NB4 (cell line): ENCODE data around the gene ADAMTS7.
"Not testable (repeated sequence)": the region's sequence is repeated elsewhere in the genome, so short reads cannot be mapped to it uniquely, and the experiment has no call there.

Source experiments
- MYC ChIP-seq: IDR thresholded peaks from 2 replicates; pipeline ENCODE4 v1.6.1; 2011; ENCODE audit warnings: low read depth, low read length
- POLR2A ChIP-seq: IDR thresholded peaks from 2 replicates; pipeline ENCODE4 v1.6.1; 2011; ENCODE audit warnings: mild to moderate bottlenecking; ENCODE audit not compliant: insufficient read length; ENCODE audit errors: extremely low read depth
- TF ChIP-seq, protein P1 (sequence below): IDR thresholded peaks from one replicate; pipeline ENCODE4 v1.5.1; 2012; ENCODE audit warnings: low read depth, low read length

DNA sequence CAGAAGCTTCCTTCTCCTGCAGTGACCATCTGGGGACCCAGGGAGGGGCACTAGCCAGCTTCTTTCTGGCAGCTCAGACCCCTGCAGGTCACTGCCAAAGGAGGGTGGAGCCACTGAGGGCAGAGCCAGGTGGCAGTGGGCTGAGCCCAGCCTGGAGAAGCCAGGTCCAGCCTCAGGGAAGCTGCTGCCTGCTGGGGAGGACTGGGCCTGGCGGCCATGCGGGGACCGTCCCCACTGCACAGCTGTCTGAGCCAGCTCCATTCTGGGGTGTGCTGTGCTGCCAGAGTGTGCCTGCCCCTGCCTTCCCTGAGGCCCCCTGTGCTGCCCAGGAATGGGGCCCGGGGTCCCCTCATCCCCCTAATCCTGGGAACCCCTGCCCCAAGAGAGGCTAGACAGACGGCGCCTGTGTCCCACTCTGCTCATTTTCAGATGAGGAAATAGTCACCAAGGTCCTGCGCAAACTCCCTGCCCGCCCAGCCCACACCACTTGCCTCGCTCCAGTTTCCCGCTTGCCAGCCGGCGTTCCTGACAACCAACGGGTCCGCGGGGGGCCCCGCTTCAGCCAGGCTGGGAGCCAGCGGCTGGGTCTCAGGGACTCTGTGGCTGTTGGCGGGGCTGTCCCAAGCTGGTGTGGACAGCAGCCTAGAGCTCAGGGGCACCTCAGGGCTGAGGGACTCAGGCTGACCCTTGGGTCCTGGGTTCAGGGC is 46.0 kb downstream of the ADAMTS7 start:
- TF ChIP-seq POLR2A, MYC: not testable (repeated sequence)
- TF ChIP-seq, protein P1, sequence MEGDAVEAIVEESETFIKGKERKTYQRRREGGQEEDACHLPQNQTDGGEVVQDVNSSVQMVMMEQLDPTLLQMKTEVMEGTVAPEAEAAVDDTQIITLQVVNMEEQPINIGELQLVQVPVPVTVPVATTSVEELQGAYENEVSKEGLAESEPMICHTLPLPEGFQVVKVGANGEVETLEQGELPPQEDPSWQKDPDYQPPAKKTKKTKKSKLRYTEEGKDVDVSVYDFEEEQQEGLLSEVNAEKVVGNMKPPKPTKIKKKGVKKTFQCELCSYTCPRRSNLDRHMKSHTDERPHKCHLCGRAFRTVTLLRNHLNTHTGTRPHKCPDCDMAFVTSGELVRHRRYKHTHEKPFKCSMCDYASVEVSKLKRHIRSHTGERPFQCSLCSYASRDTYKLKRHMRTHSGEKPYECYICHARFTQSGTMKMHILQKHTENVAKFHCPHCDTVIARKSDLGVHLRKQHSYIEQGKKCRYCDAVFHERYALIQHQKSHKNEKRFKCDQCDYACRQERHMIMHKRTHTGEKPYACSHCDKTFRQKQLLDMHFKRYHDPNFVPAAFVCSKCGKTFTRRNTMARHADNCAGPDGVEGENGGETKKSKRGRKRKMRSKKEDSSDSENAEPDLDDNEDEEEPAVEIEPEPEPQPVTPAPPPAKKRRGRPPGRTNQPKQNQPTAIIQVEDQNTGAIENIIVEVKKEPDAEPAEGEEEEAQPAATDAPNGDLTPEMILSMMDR, result not testable (repeated sequence)
